ENCODE measurements around the gene RPL7A. TPM values are rescaled to one million over a fixed set of nuclear protein-coding genes. Genes with fewer than 3 reads are reported as not detected.

RPL7A gene
- total and polyA plus RNA-seq, 2 of the 13 experiments (the other 11 are each of a cell fraction or from before 2014, with no cell fraction given) = 2,401 to 2,938 TPM

DNA sequence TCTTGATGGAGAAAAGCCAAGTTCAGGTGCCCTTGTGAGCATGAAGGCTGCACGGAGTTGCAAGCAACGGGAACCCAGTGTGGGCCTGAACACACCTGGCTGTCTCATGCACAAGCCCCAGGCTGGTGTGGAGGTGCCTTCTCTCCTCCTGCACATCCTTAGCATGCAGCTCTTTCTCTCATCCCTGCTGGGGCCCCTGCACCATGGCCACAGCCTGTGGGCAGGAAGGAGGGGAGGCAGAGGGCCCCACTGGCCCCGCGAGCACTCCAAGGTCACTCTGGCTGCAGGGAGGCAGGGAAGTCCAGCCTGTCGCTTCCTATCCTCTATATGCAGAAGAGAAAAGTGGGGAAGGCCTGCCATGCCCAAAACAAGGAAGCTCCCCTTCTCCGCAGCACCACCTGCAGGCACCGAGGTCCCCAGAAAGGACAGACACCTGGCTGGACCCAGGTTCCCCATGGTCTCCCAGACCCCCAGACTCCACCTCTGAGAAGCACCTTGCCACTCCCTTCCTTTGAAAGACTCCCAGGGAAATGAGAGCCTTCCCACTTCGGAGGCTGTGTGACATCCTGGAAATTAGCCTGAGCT, 46.8 kb downstream of the RPL7A start (continued):
- peak; percentile 53; the same call in 1 of the 2 replicates for TF ChIP-seq KDM5B (CRISPR knock-in tag; IDR thresholded peaks at IDR 0.05; ENCODE audit: borderline replicate concordance)

DNA sequence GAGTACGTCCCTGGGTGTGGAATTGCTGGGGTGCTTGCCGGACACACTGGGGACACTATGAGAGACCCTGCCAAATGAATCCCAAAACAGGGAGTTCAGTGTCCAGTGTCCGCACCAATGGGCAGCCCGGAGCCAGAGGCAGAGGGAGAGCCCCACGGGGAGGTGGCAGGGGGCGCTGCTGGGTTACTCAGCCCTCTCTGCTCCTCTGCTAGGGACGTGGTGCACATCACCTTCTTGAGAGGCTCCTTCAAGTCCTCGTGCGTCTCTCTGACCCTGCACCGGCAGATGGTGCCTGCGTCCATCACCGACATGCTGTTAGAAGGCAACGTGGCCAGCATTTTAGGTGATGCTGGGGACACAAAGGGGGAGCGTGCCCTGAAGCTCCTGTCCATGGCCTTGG, 48.9 kb downstream of the RPL7A start:
- 63% methylated on average over 6 of the region's 14 CpGs for WGBS (ENCODE audit: low lambda C conversion rate)
- Histone ChIP-seq H3K27ac (ENCODE audit: extremely low read length, insufficient read depth, low read length) (no peak overlapping the region), H3K9me3 (ENCODE audit: low read length) (no peaks in the 10 kb centered on the region), H3K4me3 (replicated peaks in 1 of 3; ENCODE audit: insufficient read depth in 1 of 3, low read depth in 2 of 3, low read length in 3 of 3) (no peak overlapping the region), H3K79me2 (ENCODE audit: insufficient read depth, low read length) (no peaks in the 10 kb centered on the region), H3K27me3 (ENCODE audit: control insufficient read depth in 1 of 2, insufficient read depth in 2 of 2, low read length in 2 of 2) (no peaks in the 10 kb centered on the region), H3K36me3 (replicated peaks in 1 of 2; ENCODE audit: control insufficient read depth in 1 of 2, insufficient read depth in 2 of 2, low read length in 2 of 2) (no peaks in the 10 kb centered on the region), H4K20me1 (ENCODE audit: insufficient read depth, low read length) (no peaks in the 10 kb centered on the region), H3K4me1 (ENCODE audit: insufficient read depth, low read length) (peaks cover 47% of the 10 kb centered on the region), H3K9ac (ENCODE audit: insufficient read depth, low read depth, low read length) (no peak overlapping the region), H2AFZ (ENCODE audit: low read length) (no peak overlapping the region), H3K4me2 (ENCODE audit: low read depth, low read length) (no peak overlapping the region)
- no TSS peak for BruUV-seq (replicated peaks)
- CTCF ChIA-PET (ENCODE audit: low intra/inter-chr PET ratio, low total read pairs) = no interaction called here
- in situ Hi-C loops (cut with HindIII; ENCODE audit: extremely low pct_ligation_motif_present, low pct_unique_long_range_greater_than_20kb) (no loop called here), intact Hi-C loops (cut with micrococcal nuclease; ENCODE audit: unreplicated experiment) (loop anchor here (5.0 kb wide), 1 partner anchor 40 kb away; the partner anchor contains the start of genes SURF1 and SURF2)
- ATAC-seq (peak; percentile 52), DNase-seq (ENCODE audit: low spot score) (no peak), FAIRE-seq (no peak)
- POLR2A ChIA-PET = no interaction called here
- TF ChIP-seq MEIS1 (CRISPR knock-in tag; IDR thresholded peaks at IDR 0.05; ENCODE audit: borderline replicate concordance) (0 out of 2 replicates have a peak, but pooled peaks have one; percentile 23), RAD21 (CRISPR knock-in tag; IDR thresholded peaks at IDR 0.05) (peak; percentile 26; the same call in 1 of the 2 replicates), ETV5 (CRISPR knock-in tag; IDR thresholded peaks at IDR 0.05; ENCODE audit: borderline replicate concordance) (no peak)
- TF ChIP-seq, protein P1, sequence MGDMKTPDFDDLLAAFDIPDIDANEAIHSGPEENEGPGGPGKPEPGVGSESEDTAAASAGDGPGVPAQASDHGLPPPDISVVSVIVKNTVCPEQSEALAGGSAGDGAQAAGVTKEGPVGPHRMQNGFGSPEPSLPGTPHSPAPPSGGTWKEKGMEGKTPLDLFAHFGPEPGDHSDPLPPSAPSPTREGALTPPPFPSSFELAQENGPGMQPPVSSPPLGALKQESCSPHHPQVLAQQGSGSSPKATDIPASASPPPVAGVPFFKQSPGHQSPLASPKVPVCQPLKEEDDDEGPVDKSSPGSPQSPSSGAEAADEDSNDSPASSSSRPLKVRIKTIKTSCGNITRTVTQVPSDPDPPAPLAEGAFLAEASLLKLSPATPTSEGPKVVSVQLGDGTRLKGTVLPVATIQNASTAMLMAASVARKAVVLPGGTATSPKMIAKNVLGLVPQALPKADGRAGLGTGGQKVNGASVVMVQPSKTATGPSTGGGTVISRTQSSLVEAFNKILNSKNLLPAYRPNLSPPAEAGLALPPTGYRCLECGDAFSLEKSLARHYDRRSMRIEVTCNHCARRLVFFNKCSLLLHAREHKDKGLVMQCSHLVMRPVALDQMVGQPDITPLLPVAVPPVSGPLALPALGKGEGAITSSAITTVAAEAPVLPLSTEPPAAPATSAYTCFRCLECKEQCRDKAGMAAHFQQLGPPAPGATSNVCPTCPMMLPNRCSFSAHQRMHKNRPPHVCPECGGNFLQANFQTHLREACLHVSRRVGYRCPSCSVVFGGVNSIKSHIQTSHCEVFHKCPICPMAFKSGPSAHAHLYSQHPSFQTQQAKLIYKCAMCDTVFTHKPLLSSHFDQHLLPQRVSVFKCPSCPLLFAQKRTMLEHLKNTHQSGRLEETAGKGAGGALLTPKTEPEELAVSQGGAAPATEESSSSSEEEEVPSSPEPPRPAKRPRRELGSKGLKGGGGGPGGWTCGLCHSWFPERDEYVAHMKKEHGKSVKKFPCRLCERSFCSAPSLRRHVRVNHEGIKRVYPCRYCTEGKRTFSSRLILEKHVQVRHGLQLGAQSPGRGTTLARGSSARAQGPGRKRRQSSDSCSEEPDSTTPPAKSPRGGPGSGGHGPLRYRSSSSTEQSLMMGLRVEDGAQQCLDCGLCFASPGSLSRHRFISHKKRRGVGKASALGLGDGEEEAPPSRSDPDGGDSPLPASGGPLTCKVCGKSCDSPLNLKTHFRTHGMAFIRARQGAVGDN (CRISPR knock-in tag; IDR thresholded peaks at IDR 0.05) = 0 out of 2 replicates have a peak, but pooled peaks have one; percentile 25
- TF ChIP-seq, protein P2, sequence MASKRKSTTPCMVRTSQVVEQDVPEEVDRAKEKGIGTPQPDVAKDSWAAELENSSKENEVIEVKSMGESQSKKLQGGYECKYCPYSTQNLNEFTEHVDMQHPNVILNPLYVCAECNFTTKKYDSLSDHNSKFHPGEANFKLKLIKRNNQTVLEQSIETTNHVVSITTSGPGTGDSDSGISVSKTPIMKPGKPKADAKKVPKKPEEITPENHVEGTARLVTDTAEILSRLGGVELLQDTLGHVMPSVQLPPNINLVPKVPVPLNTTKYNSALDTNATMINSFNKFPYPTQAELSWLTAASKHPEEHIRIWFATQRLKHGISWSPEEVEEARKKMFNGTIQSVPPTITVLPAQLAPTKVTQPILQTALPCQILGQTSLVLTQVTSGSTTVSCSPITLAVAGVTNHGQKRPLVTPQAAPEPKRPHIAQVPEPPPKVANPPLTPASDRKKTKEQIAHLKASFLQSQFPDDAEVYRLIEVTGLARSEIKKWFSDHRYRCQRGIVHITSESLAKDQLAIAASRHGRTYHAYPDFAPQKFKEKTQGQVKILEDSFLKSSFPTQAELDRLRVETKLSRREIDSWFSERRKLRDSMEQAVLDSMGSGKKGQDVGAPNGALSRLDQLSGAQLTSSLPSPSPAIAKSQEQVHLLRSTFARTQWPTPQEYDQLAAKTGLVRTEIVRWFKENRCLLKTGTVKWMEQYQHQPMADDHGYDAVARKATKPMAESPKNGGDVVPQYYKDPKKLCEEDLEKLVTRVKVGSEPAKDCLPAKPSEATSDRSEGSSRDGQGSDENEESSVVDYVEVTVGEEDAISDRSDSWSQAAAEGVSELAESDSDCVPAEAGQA (IDR thresholded peaks at IDR 0.05; ENCODE audit: low read depth) = no peak
- TF ChIP-seq, protein P2 (CRISPR knock-in tag; IDR thresholded peaks at IDR 0.05; ENCODE audit: borderline replicate concordance) = no peak
- TF ChIP-seq, protein P3, sequence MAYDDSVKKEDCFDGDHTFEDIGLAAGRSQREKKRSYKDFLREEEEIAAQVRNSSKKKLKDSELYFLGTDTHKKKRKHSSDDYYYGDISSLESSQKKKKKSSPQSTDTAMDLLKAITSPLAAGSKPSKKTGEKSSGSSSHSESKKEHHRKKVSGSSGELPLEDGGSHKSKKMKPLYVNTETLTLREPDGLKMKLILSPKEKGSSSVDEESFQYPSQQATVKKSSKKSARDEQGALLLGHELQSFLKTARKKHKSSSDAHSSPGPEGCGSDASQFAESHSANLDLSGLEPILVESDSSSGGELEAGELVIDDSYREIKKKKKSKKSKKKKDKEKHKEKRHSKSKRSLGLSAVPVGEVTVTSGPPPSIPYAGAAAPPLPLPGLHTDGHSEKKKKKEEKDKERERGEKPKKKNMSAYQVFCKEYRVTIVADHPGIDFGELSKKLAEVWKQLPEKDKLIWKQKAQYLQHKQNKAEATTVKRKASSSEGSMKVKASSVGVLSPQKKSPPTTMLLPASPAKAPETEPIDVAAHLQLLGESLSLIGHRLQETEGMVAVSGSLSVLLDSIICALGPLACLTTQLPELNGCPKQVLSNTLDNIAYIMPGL (CRISPR knock-in tag; IDR thresholded peaks at IDR 0.05; ENCODE audit: borderline replicate concordance in 1 of 2, low read depth in 1 of 2) = 0 out of 4 replicates have a peak, but pooled peaks of 1 of the 2 experiments have one; percentile 29

All from HepG2 (cell line).